Lower leg skin (tissue), 4 donors: ENCODE results near the gene CD46. TPM values are rescaled to one million over a fixed set of nuclear protein-coding genes. Genes with fewer than 3 reads are reported as not detected.
A peak's percentile ranks its signal among the peaks of the same experiment; 100 is the strongest.

Experiments used
- DNase-seq, 2 donors: peaks; one replicate each; pipeline ENCODE4 v3.0.0-alpha.2; 2019; ENCODE audit warnings: low spot score in 2 of 2
- H3K4me3 ChIP-seq: fragments of 200-600 bp; sonication (generic); 2 replicates; pipeline ENCODE4 v1.5.1; 2017; ENCODE audit warnings: mild to moderate bottlenecking, low read depth; ENCODE audit not compliant: poor library complexity, severe bottlenecking
- CTCF ChIP-seq, 3 donors: fragments of 450-650 bp; IDR thresholded peaks; one replicate each; pipeline ENCODE4 v1.5.1; 2016; ENCODE audit warnings: antibody characterized with exemption in 3 of 3, mild to moderate bottlenecking in 3 of 3, moderate library complexity in 2 of 3
- POLR2A ChIP-seq, 2 donors: fragments of 450-650 bp; IDR thresholded peaks; one replicate each; pipeline ENCODE4 v1.6.1; 2016 to 2017; ENCODE audit warnings: antibody characterized with exemption in 2 of 2, mild to moderate bottlenecking in 1 of 2, moderate library complexity in 1 of 2
- WGBS, 2 donors: methylation state at CpG; one replicate each; pipeline ENCODE4 v1.1.5; 2018; 5-methylcytosine and 5-hydroxymethylcytosine counted together
- intact Hi-C: fragments of 100-400 bp; cut with DNase I; formaldehyde crosslinking; loops from one replicate; pipeline ENCODE4 v1.15.0; 2023; ENCODE audit warnings: low total_unique reads
- total RNA-seq, 4 donors: library from RNA; depleted of rRNA; stranded (reverse); fragments of >200 nt; gene quantifications; one replicate each; pipeline ENCODE4 v1.1.0, GENCODE V29; 2016

The CD46 gene
- total RNA-seq, 4 donors from 2014 or later: 63.3 to 89.4 (median 76.2) TPM

DNA sequence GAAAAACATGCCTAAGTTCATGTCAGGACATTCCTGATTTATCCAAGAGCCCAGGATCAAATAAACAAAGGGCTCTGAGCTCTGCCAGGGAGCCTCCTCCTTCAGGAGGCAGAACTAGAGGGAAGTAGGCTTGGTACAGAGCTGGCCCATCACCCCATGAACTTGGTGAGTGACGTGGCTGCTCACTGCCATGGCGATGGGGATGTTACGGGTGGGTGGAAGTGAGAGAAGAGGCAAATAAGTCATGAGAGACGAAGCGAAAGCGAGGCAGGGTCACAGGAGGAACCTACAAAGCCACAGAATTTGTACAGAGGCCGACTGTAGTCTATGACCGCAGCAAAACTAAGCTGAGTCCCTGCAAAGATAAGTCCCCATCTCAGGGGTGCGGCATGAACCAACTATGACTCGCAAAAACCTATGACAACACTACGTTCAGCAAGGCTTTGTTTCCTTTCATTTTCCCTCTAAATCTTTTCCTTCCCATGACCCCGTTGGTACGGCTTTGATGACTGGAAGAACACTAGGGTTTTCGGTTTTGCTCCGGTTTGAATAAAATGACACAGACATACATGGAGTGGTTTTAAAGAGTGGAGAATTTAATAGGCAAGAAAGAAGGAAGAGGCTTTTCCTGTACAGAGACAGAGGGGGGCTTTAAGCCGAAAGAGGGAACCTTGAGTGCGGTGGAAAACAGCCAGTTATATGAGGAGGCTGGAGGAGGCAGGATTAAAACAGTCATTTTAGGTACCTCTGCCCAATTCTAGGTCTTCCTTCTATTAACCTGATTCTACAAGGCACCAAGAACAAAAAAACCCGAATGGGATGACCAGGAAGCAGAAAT is 74.1 kb downstream of the CD46 start:
- DNase-seq: peak; percentile 81 to 93
- TF ChIP-seq CTCF (IDR thresholded peaks at IDR 0.05) (no peak), POLR2A (IDR thresholded peaks at IDR 0.05) (no peak)
- intact Hi-C loops: loop anchor here (5.0 kb wide), 1 partner anchor 136 kb away; no protein-coding TSS in a partner anchor

GRCh38 chr1:207826557-207827487 is 75.0 kb downstream of the CD46 start:
- intact Hi-C loops: loop anchor here (5.0 kb wide), 1 partner anchor 135 kb away; no protein-coding TSS in a partner anchor
- no peak overlapping the region for H3K4me3 ChIP-seq
- TF ChIP-seq CTCF (IDR thresholded peaks at IDR 0.05): no peak
- 31 to 35% methylated on average over 18 of the region's 18 CpGs for WGBS, 2 donors
- peak in 1 of 2 donors; percentile 85 for DNase-seq

More for the DNA sequence above, 74.1 kb downstream of the CD46 start:
- WGBS, 2 donors: 64 to 66% methylated on average over 18 of the region's 18 CpGs
- no peak overlapping the region for H3K4me3 ChIP-seq

GRCh38 chr1:207827488-207827830 is 75.6 kb downstream of the CD46 start:
- no peak overlapping the region for H3K4me3 ChIP-seq
- 80 to 88% methylated on average over 2 of the region's 2 CpGs for WGBS, 2 donors
- TF ChIP-seq CTCF (IDR thresholded peaks at IDR 0.05) (no peak), POLR2A (IDR thresholded peaks at IDR 0.05) (no peak)
- peak in 1 of 2 donors; percentile 70 for DNase-seq
- intact Hi-C loops: loop anchor here (5.0 kb wide), 1 partner anchor 135 kb away; no protein-coding TSS in a partner anchor

GRCh38 chr1:207828046-207828445 is 76.2 kb downstream of the CD46 start:
- intact Hi-C loops: loop anchor here (2.0 to 5.0 kb wide), 2 partner anchors 19 to 134 kb away; no protein-coding TSS in a partner anchor
- peak in 1 of 2 donors; percentile 70 for DNase-seq
- TF ChIP-seq CTCF (IDR thresholded peaks at IDR 0.05) (no peak), POLR2A (IDR thresholded peaks at IDR 0.05) (no peak)

DNA sequence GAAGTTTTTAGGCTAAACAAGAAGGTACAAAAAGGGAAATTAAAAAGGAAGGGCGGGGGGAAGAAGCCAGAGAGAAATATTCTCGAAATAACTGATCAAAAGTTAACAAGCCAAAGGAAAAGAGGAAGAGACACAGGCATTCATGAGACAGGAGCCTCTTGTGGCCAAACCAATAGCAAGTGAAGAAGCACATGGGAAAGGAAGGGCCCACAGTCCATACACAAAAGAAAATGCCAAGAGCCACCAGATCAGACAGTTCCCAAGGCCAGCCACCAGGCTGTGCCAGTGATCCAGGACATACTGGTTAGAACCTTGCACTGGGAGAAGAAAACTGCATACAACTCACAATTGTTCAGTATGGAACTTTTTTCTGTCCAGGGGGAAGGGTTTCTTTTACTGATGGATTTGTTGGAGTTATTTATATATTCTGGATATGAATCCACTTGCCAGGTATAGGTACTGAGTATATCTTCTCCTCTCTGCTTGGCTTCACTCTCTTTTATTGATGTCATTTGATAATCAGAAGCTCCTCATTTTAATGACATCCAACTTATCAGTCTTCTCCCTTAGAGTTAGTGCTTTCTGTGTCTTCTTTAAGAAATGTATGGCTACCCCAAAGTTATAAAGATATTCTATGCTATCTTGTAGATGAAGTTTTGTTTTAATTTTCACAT is 76.8 kb downstream of the CD46 start:
- TF ChIP-seq POLR2A (IDR thresholded peaks at IDR 0.05) (no peak), CTCF (IDR thresholded peaks at IDR 0.05) (peak in 1 of 3 donors; percentile 80)
- WGBS, 2 donors: 46 to 48% methylated on average over 2 of the region's 2 CpGs
- peak; percentile 80 to 93 for DNase-seq

More at GRCh38 chr1:207828046-207828445, 76.2 kb downstream of the CD46 start:
- H3K4me3 ChIP-seq: no peak overlapping the region
- 68 to 75% methylated on average over 5 of the region's 5 CpGs for WGBS, 2 donors

More for the DNA sequence above, 76.8 kb downstream of the CD46 start:
- H3K4me3 ChIP-seq: no peak overlapping the region
- intact Hi-C loops: loop anchor here (2.0 to 5.0 kb wide), 2 partner anchors 18 to 134 kb away; no protein-coding TSS in a partner anchor
